ENCODE measurements around the gene WBP2.

Gene WBP2

DNA sequence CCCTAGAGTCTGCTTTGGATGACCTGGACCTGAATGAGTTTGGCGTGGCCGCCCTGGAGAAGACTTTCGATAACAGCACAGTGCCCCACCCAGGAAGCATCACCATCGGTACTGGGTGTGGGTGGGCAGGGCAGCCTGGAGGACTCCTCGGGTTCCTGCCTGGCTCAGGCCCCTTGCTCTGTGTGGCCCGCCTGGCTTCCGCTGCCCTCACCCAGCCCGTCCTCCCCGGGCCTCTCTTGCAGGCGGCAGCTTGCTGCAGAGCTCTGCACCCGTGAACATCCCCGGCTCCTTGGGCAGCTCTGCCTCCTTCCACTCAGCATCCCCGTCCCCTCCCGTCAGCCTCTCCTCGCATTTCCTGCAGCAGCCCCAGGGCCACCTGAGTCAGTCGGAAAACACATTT lies 35.5 kb downstream of the WBP2 start:
- peaks cover 24 to 97% of the 10 kb centered on the region in 2 experiments for H3K36me3 ChIP-seq (ENCODE audit: control insufficient read depth in 2 of 2, insufficient read depth in 1 of 2, low read length in 2 of 2)
- CTCF ChIA-PET: interaction anchor here (0.7 to 1.2 kb wide), 2 partner anchors 11 to 59 kb away, joined by 3 to 6 read pairs; partner anchors contain the start of gene TRIM47

DNA sequence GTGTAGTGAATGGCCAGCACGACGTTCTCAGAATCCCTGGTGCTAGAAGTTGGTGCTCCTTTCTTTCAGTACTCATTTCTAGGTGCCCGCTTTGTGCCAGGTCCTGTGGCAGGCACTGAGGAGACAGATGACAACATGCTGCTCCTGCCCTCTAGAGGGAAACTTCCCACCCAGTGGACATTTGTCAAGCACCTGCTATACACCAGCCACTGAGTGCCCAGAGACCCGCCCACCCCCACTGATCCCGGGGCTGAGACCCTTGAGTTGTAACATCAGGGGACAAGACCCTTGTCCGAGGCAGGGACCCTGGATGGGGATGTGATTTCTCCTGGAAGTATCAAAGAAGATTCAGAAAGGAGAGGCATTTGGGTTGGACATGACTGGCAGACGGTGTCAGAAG lies 36.0 kb downstream of the WBP2 start:
- Histone ChIP-seq H3K27ac (ENCODE audit: extremely low read depth, low read depth, low read length) (no peak overlapping the region), H3K9me3 (ENCODE audit: control insufficient read depth, insufficient read depth, low read depth, low read length) (no peaks in the 10 kb centered on the region), H3K4me1 (ENCODE audit: control insufficient read depth, insufficient read depth, low read length) (no peaks in the 10 kb centered on the region), H3K4me3 (ENCODE audit: low read depth, low read length) (no peak overlapping the region), H3K36me3 (ENCODE audit: control insufficient read depth in 2 of 2, insufficient read depth in 1 of 2, low read length in 2 of 2) (peaks cover 27 to 96% of the 10 kb centered on the region in 2 experiments)
- TF ChIP-seq ZNF354C (tag by site-specific recombination; IDR thresholded peaks at IDR 0.05; ENCODE audit: borderline replicate concordance, low read depth) (no peak), ZNF501 (tag by site-specific recombination; IDR thresholded peaks at IDR 0.05) (no peak)
- ChIA-PET CTCF (interaction anchor here (1.0 to 1.2 kb wide), 2 partner anchors 11 to 29 kb away, joined by 3 to 6 read pairs; no protein-coding TSS in a partner anchor), POLR2A (interaction anchor here (1.3 kb wide), 1 partner anchor 34 kb away, joined by 6 read pairs; the partner anchor contains the start of gene UNK)

More for the DNA sequence above, 35.5 kb downstream of the WBP2 start:
- H3K4me3 ChIP-seq (ENCODE audit: low read depth, low read length): no peak overlapping the region
- no peaks in the 10 kb centered on the region for H3K4me1 ChIP-seq (ENCODE audit: control insufficient read depth, insufficient read depth, low read length)
- H3K9me3 ChIP-seq (ENCODE audit: control insufficient read depth, insufficient read depth, low read depth, low read length): no peaks in the 10 kb centered on the region
- TF ChIP-seq MZF1 (tag by site-specific recombination; IDR thresholded peaks at IDR 0.05; ENCODE audit: borderline replicate concordance): no peak
- no peak for TF ChIP-seq BCL11A (tag by site-specific recombination; IDR thresholded peaks at IDR 0.05; ENCODE audit: low read depth)
- no peak for TF ChIP-seq ZNF629 (tag by site-specific recombination; IDR thresholded peaks at IDR 0.05)
- TF ChIP-seq KLF1 (tag by site-specific recombination; IDR thresholded peaks at IDR 0.05): peak; percentile 62
- no peak for TF ChIP-seq SP2 (tag by site-specific recombination; IDR thresholded peaks at IDR 0.05)
- no peak for TF ChIP-seq ZNF114 (tag by site-specific recombination; IDR thresholded peaks at IDR 0.05)
- no peak overlapping the region for H3K27ac ChIP-seq (ENCODE audit: extremely low read depth, low read depth, low read length)
- POLR2A ChIA-PET: no interaction called here

DNA sequence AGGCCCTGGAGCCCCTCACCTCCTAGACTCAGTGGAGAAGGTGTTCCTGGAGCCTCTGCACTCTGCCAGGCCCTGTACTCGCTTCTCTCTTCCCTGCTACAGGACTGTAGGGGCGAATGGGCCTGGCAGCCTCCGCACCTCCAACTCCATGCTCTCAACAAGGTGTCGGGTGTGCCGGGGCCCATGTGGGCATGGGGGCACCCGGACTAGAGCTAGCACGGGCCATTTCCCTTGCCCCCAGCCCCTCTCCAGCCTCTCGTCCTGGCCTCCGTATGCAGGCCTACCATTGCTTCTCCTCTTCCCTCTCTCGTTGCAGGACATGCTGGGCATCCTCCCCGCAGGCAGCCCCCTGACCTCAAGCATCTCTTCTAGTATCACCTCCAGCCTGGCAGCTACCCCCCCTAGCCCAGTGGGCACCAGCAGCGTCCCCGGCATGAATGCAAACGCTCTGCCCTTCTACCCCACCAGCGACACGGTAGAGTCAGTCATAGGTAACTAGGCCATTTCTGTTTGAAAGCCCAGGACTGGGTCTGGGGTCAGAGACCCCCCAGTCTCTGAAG lies 36.7 kb downstream of the WBP2 start:
- no peaks in the 10 kb centered on the region for H3K4me1 ChIP-seq (ENCODE audit: control insufficient read depth, insufficient read depth, low read length)
- peaks cover 33 to 96% of the 10 kb centered on the region in 2 experiments for H3K36me3 ChIP-seq (ENCODE audit: control insufficient read depth in 2 of 2, insufficient read depth in 1 of 2, low read length in 2 of 2)
- no peaks in the 10 kb centered on the region for H3K9me3 ChIP-seq (ENCODE audit: control insufficient read depth, insufficient read depth, low read depth, low read length)
- POLR2A ChIA-PET: interaction anchor here (1.3 to 1.6 kb wide), 2 partner anchors 34 to 38 kb away, joined by 5 to 6 read pairs; partner anchors contain the start of gene UNK
- no peak overlapping the region for H3K4me3 ChIP-seq (ENCODE audit: low read depth, low read length)
- no peak overlapping the region for H3K27ac ChIP-seq (ENCODE audit: extremely low read depth, low read depth, low read length)
- CTCF ChIA-PET: interaction anchor here (0.6 to 3.9 kb wide), 4 partner anchors 8 to 68 kb away, joined by 3 to 23 read pairs (median 4); no protein-coding TSS in a partner anchor
- TF ChIP-seq, protein P1, sequence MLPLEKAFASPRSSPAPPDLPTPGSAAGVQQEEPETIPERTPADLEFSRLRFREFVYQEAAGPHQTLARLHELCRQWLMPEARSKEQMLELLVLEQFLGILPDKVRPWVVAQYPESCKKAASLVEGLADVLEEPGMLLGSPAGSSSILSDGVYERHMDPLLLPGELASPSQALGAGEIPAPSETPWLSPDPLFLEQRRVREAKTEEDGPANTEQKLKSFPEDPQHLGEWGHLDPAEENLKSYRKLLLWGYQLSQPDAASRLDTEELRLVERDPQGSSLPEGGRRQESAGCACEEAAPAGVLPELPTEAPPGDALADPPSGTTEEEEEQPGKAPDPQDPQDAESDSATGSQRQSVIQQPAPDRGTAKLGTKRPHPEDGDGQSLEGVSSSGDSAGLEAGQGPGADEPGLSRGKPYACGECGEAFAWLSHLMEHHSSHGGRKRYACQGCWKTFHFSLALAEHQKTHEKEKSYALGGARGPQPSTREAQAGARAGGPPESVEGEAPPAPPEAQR (tag by site-specific recombination; IDR thresholded peaks at IDR 0.05): no peak
- TF ChIP-seq SP2 (tag by site-specific recombination; IDR thresholded peaks at IDR 0.05) (no peak), ZNF624 (tag by site-specific recombination; IDR thresholded peaks at IDR 0.05) (no peak), ZNF48 (tag by site-specific recombination; IDR thresholded peaks at IDR 0.05) (no peak), SCRT1 (tag by site-specific recombination; IDR thresholded peaks at IDR 0.05; ENCODE audit: borderline replicate concordance) (no peak), ZNF529 (tag by site-specific recombination; IDR thresholded peaks at IDR 0.05; ENCODE audit: insufficient replicate concordance) (no peak), ZNF510 (tag by site-specific recombination; IDR thresholded peaks at IDR 0.05; ENCODE audit: insufficient replicate concordance) (no peak), ZEB2 (tag by site-specific recombination; IDR thresholded peaks at IDR 0.05) (no peak), YY1 (tag by site-specific recombination; IDR thresholded peaks at IDR 0.05) (no peak), SP7 (tag by site-specific recombination; IDR thresholded peaks at IDR 0.05) (no peak), ZNF664 (tag by site-specific recombination; IDR thresholded peaks at IDR 0.05) (no peak), ZNF23 (tag by site-specific recombination; IDR thresholded peaks at IDR 0.05; ENCODE audit: borderline replicate concordance) (no peak), ZNF658 (tag by site-specific recombination; IDR thresholded peaks at IDR 0.05) (no peak), ZBTB8A (tag by site-specific recombination; IDR thresholded peaks at IDR 0.05) (no peak)
- TF ChIP-seq, protein P2, sequence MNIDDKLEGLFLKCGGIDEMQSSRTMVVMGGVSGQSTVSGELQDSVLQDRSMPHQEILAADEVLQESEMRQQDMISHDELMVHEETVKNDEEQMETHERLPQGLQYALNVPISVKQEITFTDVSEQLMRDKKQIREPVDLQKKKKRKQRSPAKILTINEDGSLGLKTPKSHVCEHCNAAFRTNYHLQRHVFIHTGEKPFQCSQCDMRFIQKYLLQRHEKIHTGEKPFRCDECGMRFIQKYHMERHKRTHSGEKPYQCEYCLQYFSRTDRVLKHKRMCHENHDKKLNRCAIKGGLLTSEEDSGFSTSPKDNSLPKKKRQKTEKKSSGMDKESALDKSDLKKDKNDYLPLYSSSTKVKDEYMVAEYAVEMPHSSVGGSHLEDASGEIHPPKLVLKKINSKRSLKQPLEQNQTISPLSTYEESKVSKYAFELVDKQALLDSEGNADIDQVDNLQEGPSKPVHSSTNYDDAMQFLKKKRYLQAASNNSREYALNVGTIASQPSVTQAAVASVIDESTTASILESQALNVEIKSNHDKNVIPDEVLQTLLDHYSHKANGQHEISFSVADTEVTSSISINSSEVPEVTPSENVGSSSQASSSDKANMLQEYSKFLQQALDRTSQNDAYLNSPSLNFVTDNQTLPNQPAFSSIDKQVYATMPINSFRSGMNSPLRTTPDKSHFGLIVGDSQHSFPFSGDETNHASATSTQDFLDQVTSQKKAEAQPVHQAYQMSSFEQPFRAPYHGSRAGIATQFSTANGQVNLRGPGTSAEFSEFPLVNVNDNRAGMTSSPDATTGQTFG (tag by site-specific recombination; IDR thresholded peaks at IDR 0.05; ENCODE audit: borderline replicate concordance): no peak
- TF ChIP-seq, protein P3, sequence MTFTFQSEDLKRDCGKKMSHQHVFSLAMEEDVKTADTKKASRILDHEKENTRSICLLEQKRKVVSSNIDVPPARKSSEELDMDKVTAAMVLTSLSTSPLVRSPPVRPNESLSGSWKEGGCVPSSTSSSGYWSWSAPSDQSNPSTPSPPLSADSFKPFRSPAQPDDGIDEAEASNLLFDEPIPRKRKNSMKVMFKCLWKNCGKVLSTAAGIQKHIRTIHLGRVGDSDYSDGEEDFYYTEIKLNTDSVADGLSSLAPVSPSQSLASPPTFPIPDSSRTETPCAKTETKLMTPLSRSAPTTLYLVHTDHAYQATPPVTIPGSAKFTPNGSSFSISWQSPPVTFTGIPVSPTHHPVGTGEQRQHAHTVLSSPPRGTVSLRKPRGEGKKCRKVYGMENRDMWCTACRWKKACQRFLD (tag by site-specific recombination; IDR thresholded peaks at IDR 0.05): no peak
- TF ChIP-seq, protein P4, sequence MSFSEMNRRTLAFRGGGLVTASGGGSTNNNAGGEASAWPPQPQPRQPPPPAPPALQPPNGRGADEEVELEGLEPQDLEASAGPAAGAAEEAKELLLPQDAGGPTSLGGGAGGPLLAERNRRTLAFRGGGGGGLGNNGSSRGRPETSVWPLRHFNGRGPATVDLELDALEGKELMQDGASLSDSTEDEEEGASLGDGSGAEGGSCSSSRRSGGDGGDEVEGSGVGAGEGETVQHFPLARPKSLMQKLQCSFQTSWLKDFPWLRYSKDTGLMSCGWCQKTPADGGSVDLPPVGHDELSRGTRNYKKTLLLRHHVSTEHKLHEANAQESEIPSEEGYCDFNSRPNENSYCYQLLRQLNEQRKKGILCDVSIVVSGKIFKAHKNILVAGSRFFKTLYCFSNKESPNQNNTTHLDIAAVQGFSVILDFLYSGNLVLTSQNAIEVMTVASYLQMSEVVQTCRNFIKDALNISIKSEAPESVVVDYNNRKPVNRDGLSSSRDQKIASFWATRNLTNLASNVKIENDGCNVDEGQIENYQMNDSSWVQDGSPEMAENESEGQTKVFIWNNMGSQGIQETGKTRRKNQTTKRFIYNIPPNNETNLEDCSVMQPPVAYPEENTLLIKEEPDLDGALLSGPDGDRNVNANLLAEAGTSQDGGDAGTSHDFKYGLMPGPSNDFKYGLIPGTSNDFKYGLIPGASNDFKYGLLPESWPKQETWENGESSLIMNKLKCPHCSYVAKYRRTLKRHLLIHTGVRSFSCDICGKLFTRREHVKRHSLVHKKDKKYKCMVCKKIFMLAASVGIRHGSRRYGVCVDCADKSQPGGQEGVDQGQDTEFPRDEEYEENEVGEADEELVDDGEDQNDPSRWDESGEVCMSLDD (tag by site-specific recombination; IDR thresholded peaks at IDR 0.05): no peak

Data from HEK293 (cell line).